Colonic mucosa (tissue), 4 donors: Measurements from ENCODE around the gene RGPD8. TPM values are rescaled to one million over a fixed set of nuclear protein-coding genes. Genes with fewer than 3 reads are reported as not detected.

Experiments used
- DNase-seq: peaks from one replicate; pipeline ENCODE4 v3.0.0-alpha.2; 2020
- H3K27ac ChIP-seq: fragments of 200-600 bp; one replicate; pipeline ENCODE4 v1.8.0; 2021
- H3K27me3 ChIP-seq: fragments of 200-600 bp; one replicate; pipeline ENCODE4 v1.8.0; 2021
- H3K36me3 ChIP-seq: fragments of 200-600 bp; one replicate; pipeline ENCODE4 v1.8.0; 2021
- H3K4me1 ChIP-seq: fragments of 200-600 bp; one replicate; pipeline ENCODE4 v1.8.0; 2021; ENCODE audit warnings: mild to moderate bottlenecking
- H3K4me3 ChIP-seq: fragments of 200-600 bp; one replicate; pipeline ENCODE4 v1.8.0; 2021
- H3K9ac ChIP-seq, 2 donors: one replicate each; pipeline ENCODE4 v1.7.0; 2013; ENCODE audit warnings: control low read depth in 2 of 2, low read depth in 2 of 2, low read length in 2 of 2
- H3K9me3 ChIP-seq: fragments of 200-600 bp; one replicate; pipeline ENCODE4 v1.8.0; 2021
- CTCF ChIP-seq: fragments of 200-600 bp; IDR thresholded peaks from one replicate; pipeline ENCODE4 v1.8.0; 2022; ENCODE audit warnings: antibody characterized with exemption, mild to moderate bottlenecking
- intact Hi-C: fragments of 100-400 bp; cut with DNase I; formaldehyde crosslinking; loops from one replicate; pipeline ENCODE4 v1.14.1; 2022
- total RNA-seq, 2 donors: library from RNA; stranded (reverse); fragmentation: NEBNext Ultra II Directional in 1 of 2; extraction: Animal tissue kit (Norgen Biotek cat#: 25700) in 1 of 2; gene quantifications; one replicate each; pipeline ENCODE4 v1.2.1, GENCODE V29; 2021
- donor health status: healthy.
- donor health status: DM: no; HTN: no; CAD: no.
- donor health status: DM: no; HTN: no; CAD: no.

Gene RGPD8
- total RNA-seq, 2 donors from 2014 or later, result 8.6 to 11.7 TPM

- H3K4me1 ChIP-seq, result no peaks in the 10 kb centered on the region
- DNase-seq, result no peak
- H3K9me3 ChIP-seq, result no peaks in the 10 kb centered on the region
- H3K27ac ChIP-seq, result no peak overlapping the region
- intact Hi-C loops, result no loop called here
- H3K36me3 ChIP-seq, result no peaks in the 10 kb centered on the region
- no peak overlapping the region for H3K4me3 ChIP-seq
- no peak for TF ChIP-seq CTCF
- no peaks in the 10 kb centered on the region for H3K27me3 ChIP-seq
- no peak overlapping the region for H3K9ac ChIP-seq
Measured at GRCh38 chr2:112340475-112341267, 92.8 kb downstream of the RGPD8 start.

GRCh38 chr2:112339986-112340385, 93.5 kb downstream of the RGPD8 start:
- TF ChIP-seq CTCF, result no peak
- Histone ChIP-seq H3K36me3 (no peaks in the 10 kb centered on the region), H3K27me3 (no peaks in the 10 kb centered on the region), H3K27ac (no peak overlapping the region), H3K4me3 (no peak overlapping the region), H3K9ac (no peak overlapping the region), H3K4me1 (no peaks in the 10 kb centered on the region), H3K9me3 (no peaks in the 10 kb centered on the region)
- DNase-seq, result no peak
- intact Hi-C loops, result no loop called here

- Histone ChIP-seq H3K9me3 (no peaks in the 10 kb centered on the region), H3K27me3 (no peaks in the 10 kb centered on the region), H3K36me3 (no peaks in the 10 kb centered on the region), H3K9ac (no peak overlapping the region), H3K4me1 (no peaks in the 10 kb centered on the region), H3K4me3 (no peak overlapping the region), H3K27ac (no peak overlapping the region)
- TF ChIP-seq CTCF, result no peak
- no peak for DNase-seq
- intact Hi-C loops, result no loop called here
Measured at GRCh38 chr2:112335600-112335999, 97.8 kb downstream of the RGPD8 start.

- Histone ChIP-seq H3K4me3 (no peak overlapping the region), H3K4me1 (no peaks in the 10 kb centered on the region), H3K9me3 (no peaks in the 10 kb centered on the region), H3K27me3 (no peaks in the 10 kb centered on the region), H3K36me3 (no peaks in the 10 kb centered on the region), H3K9ac (no peak overlapping the region), H3K27ac (no peak overlapping the region)
- no peak for DNase-seq
- intact Hi-C loops, result no loop called here
- no peak for TF ChIP-seq CTCF
Measured at GRCh38 chr2:112332123-112332696, 101.2 kb downstream of the RGPD8 start.

GRCh38 chr2:112322919-112323318, 110.5 kb downstream of the RGPD8 start:
- H3K27me3 ChIP-seq, result no peaks in the 10 kb centered on the region
- intact Hi-C loops, result no loop called here
- no peaks in the 10 kb centered on the region for H3K36me3 ChIP-seq

More at GRCh38 chr2:112322919-112323318, 110.5 kb downstream of the RGPD8 start:
- no peak overlapping the region for H3K9ac ChIP-seq
- no peaks in the 10 kb centered on the region for H3K9me3 ChIP-seq
- H3K27ac ChIP-seq, result no peak overlapping the region
- no peaks in the 10 kb centered on the region for H3K4me1 ChIP-seq
- DNase-seq, result no peak
- TF ChIP-seq CTCF, result no peak
- H3K4me3 ChIP-seq, result no peak overlapping the region
